HepG2 (cell line): ENCODE data around the gene KANSL3. TPM values are rescaled to one million over a fixed set of nuclear protein-coding genes. Genes with fewer than 3 reads are reported as not detected.

Experiments used
- GTF3A ChIP-seq: sonication (generic); formaldehyde crosslinking; conservative IDR thresholded peaks from 2 replicates; pipeline ENCODE4 v1.4.0; 2020; ENCODE audit warnings: mild to moderate bottlenecking, missing genetic modification reagents
- PHF8 ChIP-seq: sonication (generic); formaldehyde crosslinking; IDR thresholded peaks from 2 replicates; pipeline ENCODE4 v1.5.0; 2020; ENCODE audit warnings: missing genetic modification reagents
- RARG ChIP-seq: sonication (generic); formaldehyde crosslinking; IDR thresholded peaks from 2 replicates; pipeline ENCODE4 v1.4.0; 2020; ENCODE audit warnings: low read depth, mild to moderate bottlenecking, missing genetic modification reagents
- RBFOX2 ChIP-seq: fragments of 200-400 bp; formaldehyde crosslinking; IDR thresholded peaks from 2 replicates; pipeline ENCODE4 v1.6.1; 2017; ENCODE audit warnings: low read depth, mild to moderate bottlenecking, low read length
- ZKSCAN5 ChIP-seq: sonication (generic); formaldehyde crosslinking; IDR thresholded peaks from 2 replicates; pipeline ENCODE4 v1.5.1; 2020; ENCODE audit warnings: mild to moderate bottlenecking, missing genetic modification reagents
- ZMAT3 ChIP-seq: sonication (generic); formaldehyde crosslinking; conservative IDR thresholded peaks from 2 replicates; pipeline ENCODE4 v1.7.0; 2021; ENCODE audit warnings: missing genetic modification reagents
- ZNF17 ChIP-seq: sonication (generic); formaldehyde crosslinking; IDR thresholded peaks from 2 replicates; pipeline ENCODE4 v1.5.0; 2020; ENCODE audit warnings: mild to moderate bottlenecking, missing genetic modification reagents
- ZNF282 ChIP-seq: fragments of 450-650 bp; IDR thresholded peaks from 2 replicates; pipeline ENCODE4 v1.6.1; 2018; ENCODE audit not compliant: partially characterized antibody
- ZNF431 ChIP-seq: sonication (generic); formaldehyde crosslinking; IDR thresholded peaks from 2 replicates; pipeline ENCODE4 v1.9.0; 2022; ENCODE audit warnings: missing genetic modification reagents, low read depth, mild to moderate bottlenecking, borderline replicate concordance
- ZNF619 ChIP-seq: sonication (generic); formaldehyde crosslinking; IDR thresholded peaks from 2 replicates; pipeline ENCODE4 v1.4.0; 2020; ENCODE audit warnings: mild to moderate bottlenecking, missing genetic modification reagents
- ZSCAN30 ChIP-seq: sonication (generic); formaldehyde crosslinking; IDR thresholded peaks from 2 replicates; pipeline ENCODE4 v1.5.0; 2020; ENCODE audit warnings: mild to moderate bottlenecking, missing genetic modification reagents
- polyA plus RNA-seq, 8 experiments: library from polyadenylated mRNA; depleted of rRNA in 3 of 8; stranded (reverse) in 7 of 8; unstranded in 1 of 8; fragments of >200 nt; fragmentation: Illumina TruSeq in 4 of 8; extraction: Trizol in 4 of 8; gene quantifications; 2 replicates each; pipeline versions ENCODE4 v1.2.1 to v1.2.3, GENCODE V29; 2011 to 2016; ENCODE audit warnings: low read depth in 4 of 8, missing spikeins in 1 of 8, mixed read lengths in 1 of 8; ENCODE audit not compliant: insufficient read depth in 1 of 8
- total RNA-seq, 5 experiments: library from RNA; depleted of rRNA; stranded (reverse); fragments of >200 nt; fragmentation: Illumina TruSeq; extraction: Trizol; gene quantifications; 2 replicates each; pipeline ENCODE4 v1.2.3, GENCODE V29; 2016; ENCODE audit warnings: low read depth in 1 of 5
- TF ChIP-seq, protein P1 (sequence below), 2 experiments: sonication (generic) in 1 of 2; formaldehyde crosslinking in 1 of 2; IDR thresholded peaks; 2 replicates each; pipeline versions ENCODE4 v1.5.1 to v1.6.1; 2011 to 2020; ENCODE audit warnings: borderline replicate concordance in 1 of 2, low read depth in 1 of 2, low read length in 1 of 2, mild to moderate bottlenecking in 1 of 2, missing genetic modification reagents in 1 of 2, moderate library complexity in 1 of 2
- TF ChIP-seq, protein P2 (sequence below): sonication (generic); formaldehyde crosslinking; IDR thresholded peaks from 2 replicates; pipeline ENCODE4 v1.5.0; 2020; ENCODE audit warnings: missing genetic modification reagents
- TF ChIP-seq, protein P3 (sequence below): sonication (generic); formaldehyde crosslinking; IDR thresholded peaks from 2 replicates; pipeline ENCODE4 v1.4.0; 2020; ENCODE audit warnings: missing genetic modification reagents
- TF ChIP-seq, protein P4 (sequence below): sonication (generic); formaldehyde crosslinking; IDR thresholded peaks from 2 replicates; pipeline ENCODE4 v1.4.0; 2020; ENCODE audit warnings: mild to moderate bottlenecking, missing genetic modification reagents
- TF ChIP-seq, protein P5 (sequence below): sonication (generic); formaldehyde crosslinking; IDR thresholded peaks from 2 replicates; pipeline ENCODE4 v1.4.0; 2020; ENCODE audit warnings: mild to moderate bottlenecking, missing genetic modification reagents
- TF ChIP-seq, protein P6 (sequence below): sonication (generic); formaldehyde crosslinking; conservative IDR thresholded peaks from 2 replicates; pipeline ENCODE4 v1.4.0; 2020; ENCODE audit warnings: missing genetic modification reagents
- TF ChIP-seq, protein P7 (sequence below): sonication (generic); formaldehyde crosslinking; IDR thresholded peaks from 2 replicates; pipeline ENCODE4 v1.5.1; 2020; ENCODE audit warnings: missing genetic modification reagents, mild to moderate bottlenecking, borderline replicate concordance

KANSL3 gene
- total and polyA plus RNA-seq, 2 of the 13 experiments (the other 11 are each of a cell fraction or from before 2014, with no cell fraction given), result 20.8 to 37.3 TPM

DNA sequence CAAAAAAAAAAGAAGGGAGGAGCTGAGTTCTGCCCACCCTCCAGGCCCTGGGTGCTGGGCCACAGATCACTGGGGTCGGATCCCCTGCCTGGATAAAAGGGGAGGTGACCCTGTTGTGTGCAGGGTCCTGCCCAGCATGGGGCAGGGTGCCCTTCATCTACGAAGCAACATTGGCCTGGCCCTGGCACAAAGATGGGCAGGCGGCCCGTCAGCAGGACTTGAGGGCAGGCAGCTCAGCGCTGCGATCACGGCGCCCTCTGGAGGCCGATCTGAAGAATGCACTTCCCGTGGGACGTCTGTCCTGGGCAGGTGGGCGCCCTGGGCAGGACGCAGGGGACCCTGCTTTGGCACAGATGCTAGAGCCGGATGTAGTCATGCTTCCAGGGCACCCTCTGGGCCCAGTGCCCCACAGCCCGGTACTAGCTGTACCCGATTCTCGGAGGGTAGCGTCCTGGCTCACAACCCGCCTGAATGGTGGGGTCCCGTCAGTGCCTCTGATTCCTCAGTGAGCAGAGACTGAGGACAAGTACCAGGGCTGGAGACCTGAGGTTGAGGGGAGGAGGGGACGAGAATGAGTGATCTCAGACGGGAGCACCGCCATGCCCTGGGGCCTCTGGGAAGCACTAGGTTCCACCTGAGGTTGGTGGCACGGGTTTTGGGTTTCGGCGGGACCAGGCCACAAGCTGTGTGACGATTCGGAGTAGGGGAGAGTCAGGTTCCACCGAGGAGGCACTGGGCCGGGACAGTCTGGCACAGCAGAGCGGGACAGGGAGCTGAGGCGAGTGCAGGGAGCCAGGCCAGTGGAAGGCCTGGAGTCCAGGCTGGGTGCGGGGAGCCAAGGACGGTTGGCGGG lies 83.6 kb downstream of the KANSL3 start (continued):
- TF ChIP-seq, protein P1, sequence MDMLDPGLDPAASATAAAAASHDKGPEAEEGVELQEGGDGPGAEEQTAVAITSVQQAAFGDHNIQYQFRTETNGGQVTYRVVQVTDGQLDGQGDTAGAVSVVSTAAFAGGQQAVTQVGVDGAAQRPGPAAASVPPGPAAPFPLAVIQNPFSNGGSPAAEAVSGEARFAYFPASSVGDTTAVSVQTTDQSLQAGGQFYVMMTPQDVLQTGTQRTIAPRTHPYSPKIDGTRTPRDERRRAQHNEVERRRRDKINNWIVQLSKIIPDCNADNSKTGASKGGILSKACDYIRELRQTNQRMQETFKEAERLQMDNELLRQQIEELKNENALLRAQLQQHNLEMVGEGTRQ (IDR thresholded peaks at IDR 0.05; ENCODE audit: low read depth, low read length), result no peak
- TF ChIP-seq, protein P1 (CRISPR knock-in tag; IDR thresholded peaks at IDR 0.05; ENCODE audit: borderline replicate concordance), result no peak
- TF ChIP-seq ZSCAN30 (CRISPR knock-in tag) (no peak), ZNF282 (no peak), RBFOX2 (no peak), ZMAT3 (CRISPR knock-in tag) (no peak), ZKSCAN5 (CRISPR knock-in tag) (no peak), PHF8 (CRISPR knock-in tag) (no peak), ZNF619 (peak; percentile 79; the same call in 1 of the 2 replicates), ZNF431 (CRISPR knock-in tag) (no peak), RARG (CRISPR knock-in tag) (no peak), ZNF17 (CRISPR knock-in tag) (no peak), GTF3A (CRISPR knock-in tag) (no peak)
- TF ChIP-seq, protein P2, sequence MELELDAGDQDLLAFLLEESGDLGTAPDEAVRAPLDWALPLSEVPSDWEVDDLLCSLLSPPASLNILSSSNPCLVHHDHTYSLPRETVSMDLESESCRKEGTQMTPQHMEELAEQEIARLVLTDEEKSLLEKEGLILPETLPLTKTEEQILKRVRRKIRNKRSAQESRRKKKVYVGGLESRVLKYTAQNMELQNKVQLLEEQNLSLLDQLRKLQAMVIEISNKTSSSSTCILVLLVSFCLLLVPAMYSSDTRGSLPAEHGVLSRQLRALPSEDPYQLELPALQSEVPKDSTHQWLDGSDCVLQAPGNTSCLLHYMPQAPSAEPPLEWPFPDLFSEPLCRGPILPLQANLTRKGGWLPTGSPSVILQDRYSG (CRISPR knock-in tag), result no peak
- TF ChIP-seq, protein P3, sequence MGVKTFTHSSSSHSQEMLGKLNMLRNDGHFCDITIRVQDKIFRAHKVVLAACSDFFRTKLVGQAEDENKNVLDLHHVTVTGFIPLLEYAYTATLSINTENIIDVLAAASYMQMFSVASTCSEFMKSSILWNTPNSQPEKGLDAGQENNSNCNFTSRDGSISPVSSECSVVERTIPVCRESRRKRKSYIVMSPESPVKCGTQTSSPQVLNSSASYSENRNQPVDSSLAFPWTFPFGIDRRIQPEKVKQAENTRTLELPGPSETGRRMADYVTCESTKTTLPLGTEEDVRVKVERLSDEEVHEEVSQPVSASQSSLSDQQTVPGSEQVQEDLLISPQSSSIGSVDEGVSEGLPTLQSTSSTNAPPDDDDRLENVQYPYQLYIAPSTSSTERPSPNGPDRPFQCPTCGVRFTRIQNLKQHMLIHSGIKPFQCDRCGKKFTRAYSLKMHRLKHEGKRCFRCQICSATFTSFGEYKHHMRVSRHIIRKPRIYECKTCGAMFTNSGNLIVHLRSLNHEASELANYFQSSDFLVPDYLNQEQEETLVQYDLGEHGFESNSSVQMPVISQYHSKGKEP, result no peak
- TF ChIP-seq, protein P4, sequence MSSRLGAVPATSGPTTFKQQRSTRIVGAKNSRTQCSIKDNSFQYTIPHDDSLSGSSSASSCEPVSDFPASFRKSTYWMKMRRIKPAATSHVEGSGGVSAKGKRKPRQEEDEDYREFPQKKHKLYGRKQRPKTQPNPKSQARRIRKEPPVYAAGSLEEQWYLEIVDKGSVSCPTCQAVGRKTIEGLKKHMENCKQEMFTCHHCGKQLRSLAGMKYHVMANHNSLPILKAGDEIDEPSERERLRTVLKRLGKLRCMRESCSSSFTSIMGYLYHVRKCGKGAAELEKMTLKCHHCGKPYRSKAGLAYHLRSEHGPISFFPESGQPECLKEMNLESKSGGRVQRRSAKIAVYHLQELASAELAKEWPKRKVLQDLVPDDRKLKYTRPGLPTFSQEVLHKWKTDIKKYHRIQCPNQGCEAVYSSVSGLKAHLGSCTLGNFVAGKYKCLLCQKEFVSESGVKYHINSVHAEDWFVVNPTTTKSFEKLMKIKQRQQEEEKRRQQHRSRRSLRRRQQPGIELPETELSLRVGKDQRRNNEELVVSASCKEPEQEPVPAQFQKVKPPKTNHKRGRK, result no peak
- TF ChIP-seq, protein P5, sequence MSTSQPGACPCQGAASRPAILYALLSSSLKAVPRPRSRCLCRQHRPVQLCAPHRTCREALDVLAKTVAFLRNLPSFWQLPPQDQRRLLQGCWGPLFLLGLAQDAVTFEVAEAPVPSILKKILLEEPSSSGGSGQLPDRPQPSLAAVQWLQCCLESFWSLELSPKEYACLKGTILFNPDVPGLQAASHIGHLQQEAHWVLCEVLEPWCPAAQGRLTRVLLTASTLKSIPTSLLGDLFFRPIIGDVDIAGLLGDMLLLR (CRISPR knock-in tag), result no peak
- TF ChIP-seq, protein P6, sequence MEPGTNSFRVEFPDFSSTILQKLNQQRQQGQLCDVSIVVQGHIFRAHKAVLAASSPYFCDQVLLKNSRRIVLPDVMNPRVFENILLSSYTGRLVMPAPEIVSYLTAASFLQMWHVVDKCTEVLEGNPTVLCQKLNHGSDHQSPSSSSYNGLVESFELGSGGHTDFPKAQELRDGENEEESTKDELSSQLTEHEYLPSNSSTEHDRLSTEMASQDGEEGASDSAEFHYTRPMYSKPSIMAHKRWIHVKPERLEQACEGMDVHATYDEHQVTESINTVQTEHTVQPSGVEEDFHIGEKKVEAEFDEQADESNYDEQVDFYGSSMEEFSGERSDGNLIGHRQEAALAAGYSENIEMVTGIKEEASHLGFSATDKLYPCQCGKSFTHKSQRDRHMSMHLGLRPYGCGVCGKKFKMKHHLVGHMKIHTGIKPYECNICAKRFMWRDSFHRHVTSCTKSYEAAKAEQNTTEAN (CRISPR knock-in tag), result no peak
- TF ChIP-seq, protein P7, sequence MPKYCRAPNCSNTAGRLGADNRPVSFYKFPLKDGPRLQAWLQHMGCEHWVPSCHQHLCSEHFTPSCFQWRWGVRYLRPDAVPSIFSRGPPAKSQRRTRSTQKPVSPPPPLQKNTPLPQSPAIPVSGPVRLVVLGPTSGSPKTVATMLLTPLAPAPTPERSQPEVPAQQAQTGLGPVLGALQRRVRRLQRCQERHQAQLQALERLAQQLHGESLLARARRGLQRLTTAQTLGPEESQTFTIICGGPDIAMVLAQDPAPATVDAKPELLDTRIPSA (CRISPR knock-in tag), result no peak
